H1 (cell line): ENCODE measurements around the gene HTATSF1. TPM values are rescaled to one million over a fixed set of nuclear protein-coding genes. Genes with fewer than 3 reads are reported as not detected.

Experiments used
- JUND ChIP-seq: IDR thresholded peaks from 2 replicates; pipeline ENCODE4 v1.6.1; 2011; ENCODE audit warnings: mild to moderate bottlenecking, improper control_type of control experiment, low read length
- POLR2AphosphoS5 ChIP-seq: IDR thresholded peaks from 2 replicates; pipeline ENCODE4 v1.6.1; 2011; ENCODE audit warnings: low read depth, low read length
- TBP ChIP-seq: IDR thresholded peaks from 2 replicates; pipeline ENCODE4 v1.6.1; 2011; ENCODE audit warnings: low read depth, low read length, improper control_type of control experiment
- polyA plus RNA-seq, 7 experiments: library from polyadenylated mRNA; depleted of rRNA in 3 of 7; stranded (reverse) in 5 of 7; unstranded in 2 of 7; fragments of >200 nt in 5 of 7; fragments of 200-250 nt in 2 of 7; gene quantifications; 1 replicate in 5 of 7; 2 replicates in 1 of 7; 4 replicates in 1 of 7; pipeline versions ENCODE4 v1.2.1 to v1.2.3, GENCODE V29; 2011 to 2013; ENCODE audit warnings: missing spikeins in 2 of 7, mixed read lengths in 2 of 7
- total RNA-seq: library from RNA; stranded (reverse); fragmentation: NEBNext Ultra II Directional; extraction: Animal tissue kit (Norgen Biotek cat#: 25700); gene quantifications from 2 replicates; pipeline ENCODE4 v1.2.1, GENCODE V29; 2021
- TF ChIP-seq, protein P1 (sequence below), 3 experiments: IDR thresholded peaks; 1 replicate in 2 of 3; 2 replicates in 1 of 3; pipeline versions ENCODE4 v1.5.1 to v1.6.1; 2011; ENCODE audit warnings: low read length in 3 of 3, mild to moderate bottlenecking in 3 of 3, inconsistent platforms in 2 of 3, low read depth in 1 of 3, moderate library complexity in 1 of 3; ENCODE audit not compliant: insufficient read depth in 1 of 3; ENCODE audit errors: control extremely low read depth in 1 of 3
- TF ChIP-seq, protein P2 (sequence below): IDR thresholded peaks from 2 replicates; pipeline ENCODE4 v1.6.1; 2012; ENCODE audit warnings: low read length, inconsistent platforms

The HTATSF1 gene
- total and polyA plus RNA-seq, 2 of the 8 experiments (the other 6 are each of a cell fraction or from before 2014, with no cell fraction given): 1.2 to 49.3 TPM

DNA sequence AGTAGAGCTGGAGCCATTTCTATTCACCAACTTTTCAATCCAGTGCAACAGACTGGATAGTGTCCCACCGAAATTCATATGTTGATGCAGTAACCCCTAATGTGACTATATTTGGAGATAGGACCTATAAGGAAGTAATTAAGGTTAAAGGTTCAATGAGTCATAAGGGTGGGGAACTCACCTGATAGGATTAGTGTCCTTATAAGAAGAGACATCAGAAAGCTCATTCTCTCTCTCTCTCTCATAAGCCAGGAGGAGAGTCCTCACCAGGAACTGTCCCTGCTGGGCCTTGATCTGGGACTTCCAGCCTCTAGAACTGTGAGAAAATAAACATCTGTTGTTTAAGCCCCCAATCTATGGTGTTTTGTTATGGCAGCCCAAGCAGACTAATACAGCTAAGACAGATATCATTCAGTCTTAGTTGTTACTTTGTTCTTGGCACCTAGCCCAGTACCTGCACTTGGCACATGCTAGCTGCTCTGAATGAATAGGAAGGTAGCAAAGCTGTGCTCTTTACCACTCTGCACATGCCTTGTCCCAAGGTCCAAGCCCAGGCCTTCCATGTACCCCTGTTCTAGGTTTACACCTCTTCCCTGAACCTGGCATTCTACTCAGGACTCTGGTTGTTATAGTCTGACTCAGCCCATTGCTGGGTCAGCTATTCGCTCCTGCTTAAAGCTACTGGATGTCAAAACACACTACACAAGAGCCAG, 28.8 kb upstream of the HTATSF1 start (continued):
- no peak for TF ChIP-seq JUND
- TF ChIP-seq, protein P1, sequence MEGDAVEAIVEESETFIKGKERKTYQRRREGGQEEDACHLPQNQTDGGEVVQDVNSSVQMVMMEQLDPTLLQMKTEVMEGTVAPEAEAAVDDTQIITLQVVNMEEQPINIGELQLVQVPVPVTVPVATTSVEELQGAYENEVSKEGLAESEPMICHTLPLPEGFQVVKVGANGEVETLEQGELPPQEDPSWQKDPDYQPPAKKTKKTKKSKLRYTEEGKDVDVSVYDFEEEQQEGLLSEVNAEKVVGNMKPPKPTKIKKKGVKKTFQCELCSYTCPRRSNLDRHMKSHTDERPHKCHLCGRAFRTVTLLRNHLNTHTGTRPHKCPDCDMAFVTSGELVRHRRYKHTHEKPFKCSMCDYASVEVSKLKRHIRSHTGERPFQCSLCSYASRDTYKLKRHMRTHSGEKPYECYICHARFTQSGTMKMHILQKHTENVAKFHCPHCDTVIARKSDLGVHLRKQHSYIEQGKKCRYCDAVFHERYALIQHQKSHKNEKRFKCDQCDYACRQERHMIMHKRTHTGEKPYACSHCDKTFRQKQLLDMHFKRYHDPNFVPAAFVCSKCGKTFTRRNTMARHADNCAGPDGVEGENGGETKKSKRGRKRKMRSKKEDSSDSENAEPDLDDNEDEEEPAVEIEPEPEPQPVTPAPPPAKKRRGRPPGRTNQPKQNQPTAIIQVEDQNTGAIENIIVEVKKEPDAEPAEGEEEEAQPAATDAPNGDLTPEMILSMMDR (IDR thresholded peaks at IDR 0.05; ENCODE audit: control extremely low read depth in 1 of 3, insufficient read depth in 1 of 3, low read depth in 1 of 3, low read length in 3 of 3): no peak
- TF ChIP-seq, protein P2, sequence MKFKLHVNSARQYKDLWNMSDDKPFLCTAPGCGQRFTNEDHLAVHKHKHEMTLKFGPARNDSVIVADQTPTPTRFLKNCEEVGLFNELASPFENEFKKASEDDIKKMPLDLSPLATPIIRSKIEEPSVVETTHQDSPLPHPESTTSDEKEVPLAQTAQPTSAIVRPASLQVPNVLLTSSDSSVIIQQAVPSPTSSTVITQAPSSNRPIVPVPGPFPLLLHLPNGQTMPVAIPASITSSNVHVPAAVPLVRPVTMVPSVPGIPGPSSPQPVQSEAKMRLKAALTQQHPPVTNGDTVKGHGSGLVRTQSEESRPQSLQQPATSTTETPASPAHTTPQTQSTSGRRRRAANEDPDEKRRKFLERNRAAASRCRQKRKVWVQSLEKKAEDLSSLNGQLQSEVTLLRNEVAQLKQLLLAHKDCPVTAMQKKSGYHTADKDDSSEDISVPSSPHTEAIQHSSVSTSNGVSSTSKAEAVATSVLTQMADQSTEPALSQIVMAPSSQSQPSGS: no peak
- TF ChIP-seq POLR2AphosphoS5: no peak
- TF ChIP-seq TBP: no peak
